ENCODE results near the gene CD226.

DNA sequence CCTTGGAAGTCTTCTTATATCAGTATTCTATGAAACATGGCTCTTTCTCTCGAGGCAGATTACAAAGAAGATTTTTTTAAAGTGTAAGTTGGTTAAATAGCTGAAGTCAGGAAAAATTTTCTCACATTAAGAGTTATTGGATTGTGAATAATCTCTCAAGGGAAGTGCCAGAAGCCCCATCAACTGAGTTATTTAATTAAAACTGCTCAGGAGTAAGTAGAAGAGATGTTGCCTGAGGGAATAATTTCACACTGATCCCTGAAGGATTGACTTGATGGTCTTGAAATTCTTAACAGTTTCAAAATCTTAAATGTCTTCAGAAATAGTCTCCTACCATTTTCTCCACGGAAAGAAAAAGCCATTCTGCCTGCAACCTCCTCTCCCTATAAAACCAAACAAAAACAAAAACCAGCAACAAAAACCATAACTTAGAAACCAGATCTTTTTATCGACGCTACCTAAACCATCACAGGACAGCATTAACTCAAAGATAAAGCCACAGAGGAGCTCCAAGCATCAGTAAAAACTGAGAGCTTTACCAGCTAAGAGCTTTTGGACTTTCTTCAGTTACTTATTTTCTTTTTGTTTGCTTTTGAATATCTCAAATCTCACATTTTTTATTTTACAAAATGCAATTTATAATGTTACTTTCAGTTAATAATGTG, 12.9 kb downstream of the CD226 start:
- TF ChIP-seq, protein P1, sequence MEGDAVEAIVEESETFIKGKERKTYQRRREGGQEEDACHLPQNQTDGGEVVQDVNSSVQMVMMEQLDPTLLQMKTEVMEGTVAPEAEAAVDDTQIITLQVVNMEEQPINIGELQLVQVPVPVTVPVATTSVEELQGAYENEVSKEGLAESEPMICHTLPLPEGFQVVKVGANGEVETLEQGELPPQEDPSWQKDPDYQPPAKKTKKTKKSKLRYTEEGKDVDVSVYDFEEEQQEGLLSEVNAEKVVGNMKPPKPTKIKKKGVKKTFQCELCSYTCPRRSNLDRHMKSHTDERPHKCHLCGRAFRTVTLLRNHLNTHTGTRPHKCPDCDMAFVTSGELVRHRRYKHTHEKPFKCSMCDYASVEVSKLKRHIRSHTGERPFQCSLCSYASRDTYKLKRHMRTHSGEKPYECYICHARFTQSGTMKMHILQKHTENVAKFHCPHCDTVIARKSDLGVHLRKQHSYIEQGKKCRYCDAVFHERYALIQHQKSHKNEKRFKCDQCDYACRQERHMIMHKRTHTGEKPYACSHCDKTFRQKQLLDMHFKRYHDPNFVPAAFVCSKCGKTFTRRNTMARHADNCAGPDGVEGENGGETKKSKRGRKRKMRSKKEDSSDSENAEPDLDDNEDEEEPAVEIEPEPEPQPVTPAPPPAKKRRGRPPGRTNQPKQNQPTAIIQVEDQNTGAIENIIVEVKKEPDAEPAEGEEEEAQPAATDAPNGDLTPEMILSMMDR (IDR thresholded peaks at IDR 0.05 in 2 of 3, conservative IDR thresholded peaks at IDR 0.05 in 1 of 3; ENCODE audit: borderline replicate concordance in 1 of 3, insufficient read depth in 1 of 3, low read depth in 2 of 3, low read length in 2 of 3), result no peak
- TF ChIP-seq POLR2AphosphoS5 (IDR thresholded peaks at IDR 0.05; ENCODE audit: low read depth, low read length) (no peak), POLR2A (IDR thresholded peaks at IDR 0.05; ENCODE audit: borderline replicate concordance, extremely low read depth, insufficient read depth, insufficient read length) (no peak), EZH2 (IDR thresholded peaks at IDR 0.05) (no peak), JUND (IDR thresholded peaks at IDR 0.05) (no peak), RAD21 (IDR thresholded peaks at IDR 0.05; ENCODE audit: low read depth) (no peak), YY1 (IDR thresholded peaks at IDR 0.05; ENCODE audit: extremely low read depth, insufficient replicate concordance, low read depth, low read length) (no peak), ZNF274 (IDR thresholded peaks at IDR 0.05; ENCODE audit: low read depth, low read length) (no peak), CEBPB (IDR thresholded peaks at IDR 0.05; ENCODE audit: low read depth) (no peak)
- TF ChIP-seq, protein P2, sequence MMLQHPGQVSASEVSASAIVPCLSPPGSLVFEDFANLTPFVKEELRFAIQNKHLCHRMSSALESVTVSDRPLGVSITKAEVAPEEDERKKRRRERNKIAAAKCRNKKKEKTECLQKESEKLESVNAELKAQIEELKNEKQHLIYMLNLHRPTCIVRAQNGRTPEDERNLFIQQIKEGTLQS (IDR thresholded peaks at IDR 0.05), result no peak
- TF ChIP-seq, protein P3, sequence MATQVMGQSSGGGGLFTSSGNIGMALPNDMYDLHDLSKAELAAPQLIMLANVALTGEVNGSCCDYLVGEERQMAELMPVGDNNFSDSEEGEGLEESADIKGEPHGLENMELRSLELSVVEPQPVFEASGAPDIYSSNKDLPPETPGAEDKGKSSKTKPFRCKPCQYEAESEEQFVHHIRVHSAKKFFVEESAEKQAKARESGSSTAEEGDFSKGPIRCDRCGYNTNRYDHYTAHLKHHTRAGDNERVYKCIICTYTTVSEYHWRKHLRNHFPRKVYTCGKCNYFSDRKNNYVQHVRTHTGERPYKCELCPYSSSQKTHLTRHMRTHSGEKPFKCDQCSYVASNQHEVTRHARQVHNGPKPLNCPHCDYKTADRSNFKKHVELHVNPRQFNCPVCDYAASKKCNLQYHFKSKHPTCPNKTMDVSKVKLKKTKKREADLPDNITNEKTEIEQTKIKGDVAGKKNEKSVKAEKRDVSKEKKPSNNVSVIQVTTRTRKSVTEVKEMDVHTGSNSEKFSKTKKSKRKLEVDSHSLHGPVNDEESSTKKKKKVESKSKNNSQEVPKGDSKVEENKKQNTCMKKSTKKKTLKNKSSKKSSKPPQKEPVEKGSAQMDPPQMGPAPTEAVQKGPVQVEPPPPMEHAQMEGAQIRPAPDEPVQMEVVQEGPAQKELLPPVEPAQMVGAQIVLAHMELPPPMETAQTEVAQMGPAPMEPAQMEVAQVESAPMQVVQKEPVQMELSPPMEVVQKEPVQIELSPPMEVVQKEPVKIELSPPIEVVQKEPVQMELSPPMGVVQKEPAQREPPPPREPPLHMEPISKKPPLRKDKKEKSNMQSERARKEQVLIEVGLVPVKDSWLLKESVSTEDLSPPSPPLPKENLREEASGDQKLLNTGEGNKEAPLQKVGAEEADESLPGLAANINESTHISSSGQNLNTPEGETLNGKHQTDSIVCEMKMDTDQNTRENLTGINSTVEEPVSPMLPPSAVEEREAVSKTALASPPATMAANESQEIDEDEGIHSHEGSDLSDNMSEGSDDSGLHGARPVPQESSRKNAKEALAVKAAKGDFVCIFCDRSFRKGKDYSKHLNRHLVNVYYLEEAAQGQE (IDR thresholded peaks at IDR 0.05; ENCODE audit: low read depth), result no peak

Measured in HCT116 (cell line).